ENCODE data around the gene VPS45. TPM values are rescaled to one million over a fixed set of nuclear protein-coding genes. Genes with fewer than 3 reads are reported as not detected.
A peak's percentile ranks its signal among the peaks of the same experiment; 100 is the strongest.

VPS45 gene
- total and polyA plus RNA-seq, 12 donors = 36.5 to 78.9 (median 55.1) TPM

- H3K4me3 ChIP-seq = no peak overlapping the region
- 44 to 57% (median 49%) methylated on average over 1 of the region's 1 CpG for WGBS, 4 donors
- intact Hi-C loops (cut with DNase I) = no loop called here
Measured at GRCh38 chr1:150121236-150121862, 53.8 kb downstream of the VPS45 start.

DNA sequence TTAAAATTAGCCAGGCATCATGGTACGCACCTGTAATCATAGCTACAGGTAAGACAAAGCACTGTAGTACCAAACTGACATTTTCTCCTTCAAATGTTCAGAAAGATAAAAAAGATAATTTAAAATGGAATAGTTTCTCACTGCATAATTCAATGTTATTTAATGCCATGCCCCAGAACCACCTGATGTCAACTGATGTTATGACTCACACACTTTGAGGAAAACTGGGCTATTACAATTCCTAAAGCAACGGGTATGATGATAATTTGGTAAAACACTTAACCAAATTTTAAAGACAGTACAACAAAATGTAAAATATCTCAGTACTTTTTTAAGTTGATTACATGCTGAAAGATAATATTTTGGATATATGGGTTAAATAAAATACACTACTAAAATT is 59.2 kb downstream of the VPS45 start:
- H3K27me3 ChIP-seq = no peaks in the 10 kb centered on the region
- intact Hi-C loops (cut with DNase I) = no loop called here

More at GRCh38 chr1:150121236-150121862, 53.8 kb downstream of the VPS45 start:
- H3K4me1 ChIP-seq (replicated peaks in 1 of 2) = peaks cover 0 to 7% of the 10 kb centered on the region in 2 donors
- H3K27me3 ChIP-seq = no peaks in the 10 kb centered on the region
- DNase-seq = no peak
- no peak for TF ChIP-seq CTCF (IDR thresholded peaks at IDR 0.05)
- no peak for TF ChIP-seq POLR2A (IDR thresholded peaks at IDR 0.05)
- no peaks in the 10 kb centered on the region for H3K36me3 ChIP-seq (replicated peaks in 1 of 2)
- no peaks in the 10 kb centered on the region for H3K9me3 ChIP-seq (replicated peaks in 1 of 3)
- no peak overlapping the region for H3K27ac ChIP-seq

DNA sequence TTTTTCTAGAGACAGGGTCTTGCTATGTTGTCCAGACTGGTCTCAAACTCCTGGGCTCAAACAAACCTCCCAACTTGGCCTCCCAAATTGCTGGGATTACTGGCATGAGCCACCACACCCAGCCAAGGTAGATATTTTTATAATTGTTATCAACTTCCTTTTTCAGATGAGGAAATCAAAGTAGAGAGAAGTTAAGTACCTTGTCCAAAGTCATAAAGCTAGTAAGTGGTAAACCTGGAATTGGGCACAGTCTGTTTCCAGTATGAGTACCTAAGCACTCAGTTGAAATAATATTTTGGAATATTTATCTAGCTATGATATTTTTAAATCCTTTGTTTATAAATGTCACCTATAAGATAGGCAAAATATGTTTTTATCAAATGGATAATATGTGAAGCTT is 59.9 kb downstream of the VPS45 start:
- no peak overlapping the region for H3K27ac ChIP-seq
- H3K4me1 ChIP-seq (replicated peaks in 1 of 2) = no peaks in the 10 kb centered on the region
- intact Hi-C loops (cut with DNase I) = no loop called here
- no peaks in the 10 kb centered on the region for H3K9me3 ChIP-seq (replicated peaks in 1 of 3)
- no peaks in the 10 kb centered on the region for H3K27me3 ChIP-seq
- TF ChIP-seq CTCF (IDR thresholded peaks at IDR 0.05) = no peak
- no peak for TF ChIP-seq POLR2A (IDR thresholded peaks at IDR 0.05)
- no peak overlapping the region for H3K4me3 ChIP-seq
- H3K36me3 ChIP-seq (replicated peaks in 1 of 2) = no peaks in the 10 kb centered on the region
- DNase-seq = no peak

More for the DNA sequence above, 59.2 kb downstream of the VPS45 start:
- H3K27ac ChIP-seq = no peak overlapping the region
- 74 to 78% (median 75%) methylated on average over 2 of the region's 2 CpGs for WGBS, 4 donors
- H3K4me3 ChIP-seq = no peak overlapping the region
- TF ChIP-seq POLR2A (IDR thresholded peaks at IDR 0.05) (no peak), CTCF (IDR thresholded peaks at IDR 0.05) (no peak)
- no peaks in the 10 kb centered on the region for H3K36me3 ChIP-seq (replicated peaks in 1 of 2)
- no peaks in the 10 kb centered on the region for H3K9me3 ChIP-seq (replicated peaks in 1 of 3)
- H3K4me1 ChIP-seq (replicated peaks in 1 of 2) = no peaks in the 10 kb centered on the region
- DNase-seq = no peak

GRCh38 chr1:150127868-150128267 is 60.3 kb downstream of the VPS45 start:
- TF ChIP-seq POLR2A (IDR thresholded peaks at IDR 0.05) (no peak), CTCF (IDR thresholded peaks at IDR 0.05) (no peak)
- intact Hi-C loops (cut with DNase I) = no loop called here

More at GRCh38 chr1:150127868-150128267, 60.3 kb downstream of the VPS45 start:
- peak in 1 of 7 donors; percentile 17 for DNase-seq
- H3K27ac ChIP-seq = no peak overlapping the region
- H3K36me3 ChIP-seq (replicated peaks in 1 of 2) = no peaks in the 10 kb centered on the region
- H3K4me3 ChIP-seq = no peak overlapping the region
- WGBS, 4 donors = 90 to 97% (median 93%) methylated on average over 7 of the region's 7 CpGs
- H3K9me3 ChIP-seq (replicated peaks in 1 of 3) = no peaks in the 10 kb centered on the region
- H3K27me3 ChIP-seq = no peaks in the 10 kb centered on the region
- no peaks in the 10 kb centered on the region for H3K4me1 ChIP-seq (replicated peaks in 1 of 2)
